GM19324 (cell line): ENCODE results near the gene GPR35.
"Not testable (repeated sequence)": the region's sequence is repeated elsewhere in the genome, so short reads cannot be mapped to it uniquely, and the experiment has no call there.

Experiments used
- ATAC-seq: cut with Tn5 transposase; IDR thresholded peaks from one replicate; pipeline ENCODE4 v1.9.1; 2021; ENCODE audit warnings: mild to moderate bottlenecking, moderate library complexity; ENCODE audit not compliant: unreplicated experiment, low FRiP score

GPR35 gene

GRCh38 chr2:240650254-240650965, 25.1 kb downstream of the GPR35 start:
- no peak for ATAC-seq

- ATAC-seq = no peak
Measured at GRCh38 chr2:240651185-240651584, 25.9 kb downstream of the GPR35 start.

DNA sequence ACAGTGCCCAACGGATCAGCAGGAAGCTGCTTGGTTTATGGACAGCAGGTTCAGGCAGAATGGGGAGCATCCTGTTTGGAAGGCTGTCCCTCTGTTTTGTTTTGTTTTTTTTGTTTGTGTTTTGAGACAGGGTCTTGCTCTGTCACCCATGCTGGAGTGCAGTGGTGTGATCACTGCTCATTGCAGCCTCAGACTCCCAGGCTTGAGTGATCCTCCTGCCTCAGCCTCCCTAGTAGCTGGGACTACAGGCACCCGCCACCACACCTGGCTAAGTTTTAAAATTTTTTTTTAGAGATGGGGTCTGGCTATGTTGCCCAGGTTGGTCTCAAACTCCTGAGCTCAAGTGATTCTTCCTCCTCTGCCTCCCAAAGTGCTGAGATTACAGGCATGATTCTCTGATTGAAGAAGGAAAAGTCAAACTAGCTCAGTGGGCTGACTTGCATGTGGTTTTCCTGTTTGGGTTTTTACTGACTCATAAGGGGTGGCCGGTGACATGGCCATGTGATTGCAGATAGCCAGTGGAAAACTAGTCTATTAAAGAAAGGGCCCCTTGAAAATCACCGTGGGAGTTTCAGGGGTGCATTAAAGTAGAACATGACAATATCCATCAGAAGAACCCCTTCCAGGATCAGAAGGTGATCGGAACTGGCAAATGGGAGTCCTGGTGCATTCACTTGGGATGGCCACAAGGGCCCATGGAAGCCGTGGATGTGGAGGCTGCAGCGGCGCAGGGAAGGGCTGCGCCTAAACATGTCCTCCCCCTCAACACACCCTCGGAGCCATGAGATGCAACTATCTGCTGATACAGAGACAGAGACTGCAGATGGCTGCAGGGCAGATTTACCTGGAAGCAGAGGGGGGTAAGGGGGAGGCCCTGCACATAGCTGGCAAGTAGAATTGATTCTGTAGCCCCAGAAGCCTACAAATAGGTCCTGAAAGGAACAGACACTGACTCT, 30.9 kb downstream of the GPR35 start:
- ATAC-seq = no peak

DNA sequence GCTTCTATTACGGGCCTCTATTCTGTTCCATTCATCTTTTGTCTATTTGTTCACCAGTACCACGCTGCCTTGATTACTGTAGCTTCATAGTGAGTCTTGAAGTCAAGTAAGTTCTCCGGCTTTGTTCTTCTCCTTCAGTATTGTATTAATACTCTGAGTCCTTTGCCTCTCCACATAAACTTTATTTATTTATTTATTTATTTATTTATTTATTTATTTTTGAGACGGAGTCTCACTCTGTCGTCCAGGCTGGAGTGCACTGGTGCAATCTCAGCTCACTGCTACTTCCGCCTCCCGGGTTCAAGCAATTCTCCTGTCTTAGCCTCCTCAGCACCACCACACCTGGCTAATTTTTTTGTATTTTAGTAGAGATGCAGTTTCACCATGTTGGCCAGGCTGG, 34.6 kb downstream of the GPR35 start:
- ATAC-seq = not testable (repeated sequence)

- ATAC-seq = no peak
Measured at GRCh38 chr2:240662681-240663080, 37.4 kb downstream of the GPR35 start.

DNA sequence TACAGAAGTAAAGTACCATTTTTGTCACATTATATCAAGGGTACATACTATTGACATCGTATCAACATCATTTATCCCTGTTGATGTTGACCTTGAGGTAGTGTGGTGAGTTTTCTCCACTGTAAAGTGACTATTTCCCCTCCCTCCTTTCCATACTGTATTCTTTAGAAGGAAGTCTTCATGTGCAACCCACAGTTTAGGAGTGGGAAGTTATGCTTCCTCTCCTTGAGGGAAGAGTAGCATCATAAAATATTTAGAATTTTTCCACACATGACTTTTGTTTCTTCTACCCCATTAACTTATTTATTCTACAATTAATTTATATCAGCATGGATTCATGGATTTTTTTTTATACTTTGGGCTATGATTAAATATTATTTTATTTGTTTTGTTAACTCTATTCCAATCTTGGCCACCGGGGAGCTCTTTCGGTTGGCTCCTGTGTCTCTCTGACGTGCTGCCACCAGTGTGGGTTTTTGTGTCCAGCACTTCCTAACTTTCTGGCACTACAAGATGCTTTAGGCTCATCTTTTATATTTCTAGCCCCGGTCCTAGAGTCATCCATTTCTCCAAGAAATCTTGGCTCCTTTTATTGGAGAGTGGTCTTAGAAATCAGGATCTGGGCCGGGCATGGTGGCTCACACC, 38.4 kb downstream of the GPR35 start:
- ATAC-seq = no peak

DNA sequence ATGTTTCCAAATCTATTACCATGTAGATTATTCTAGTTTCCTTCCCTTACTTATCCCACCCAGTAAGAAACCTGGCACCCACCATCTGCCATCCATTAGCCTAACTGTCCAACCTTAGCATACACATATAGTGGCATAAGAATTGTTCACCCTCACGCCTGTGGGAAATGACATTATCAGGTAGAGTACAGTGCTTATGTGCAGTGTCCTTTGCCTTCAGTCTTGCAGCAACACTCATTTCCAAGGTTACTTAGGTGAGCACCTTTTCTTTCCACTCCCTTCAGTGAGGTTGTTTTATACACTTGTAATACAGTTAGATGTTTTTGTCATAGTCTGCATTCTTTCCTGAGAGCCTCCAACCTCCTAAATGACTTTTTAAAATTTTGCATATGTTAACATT, 39.3 kb downstream of the GPR35 start:
- no peak for ATAC-seq

- ATAC-seq = no peak
Measured at GRCh38 chr2:240670402-240670801, 45.1 kb downstream of the GPR35 start.

GRCh38 chr2:240670950-240671349, 45.7 kb downstream of the GPR35 start:
- no peak for ATAC-seq

DNA sequence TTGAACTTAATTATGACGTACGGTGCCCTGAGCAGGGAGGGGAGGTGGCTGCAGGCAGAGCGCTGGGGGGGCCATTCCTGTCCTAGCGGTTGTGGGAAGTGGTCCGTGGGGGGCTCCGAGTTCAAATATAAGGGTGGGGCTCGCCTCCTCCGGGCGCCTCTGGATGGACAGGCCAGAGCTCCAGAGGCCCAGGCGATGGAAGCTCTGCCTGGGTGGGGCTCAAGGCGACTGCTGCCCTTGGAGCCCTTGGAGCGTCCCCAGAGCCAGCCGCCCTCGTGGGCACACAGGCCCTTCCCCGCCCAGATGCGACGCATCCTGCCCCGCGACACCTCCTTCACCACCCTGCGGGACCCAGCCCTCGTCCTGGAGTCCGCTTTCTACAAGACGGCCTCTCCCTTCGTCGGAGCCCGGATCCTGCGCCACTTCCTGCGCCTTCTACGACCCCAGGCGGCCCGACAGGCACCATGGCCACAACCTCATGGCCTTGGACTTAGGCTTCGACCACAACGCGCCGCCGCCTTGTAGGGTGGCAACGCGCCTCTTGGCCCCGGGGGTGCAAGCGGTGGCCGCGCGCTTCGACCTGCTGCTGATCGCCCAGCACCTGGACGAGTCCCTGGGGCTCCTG, 46.9 kb downstream of the GPR35 start:
- no peak for ATAC-seq

DNA sequence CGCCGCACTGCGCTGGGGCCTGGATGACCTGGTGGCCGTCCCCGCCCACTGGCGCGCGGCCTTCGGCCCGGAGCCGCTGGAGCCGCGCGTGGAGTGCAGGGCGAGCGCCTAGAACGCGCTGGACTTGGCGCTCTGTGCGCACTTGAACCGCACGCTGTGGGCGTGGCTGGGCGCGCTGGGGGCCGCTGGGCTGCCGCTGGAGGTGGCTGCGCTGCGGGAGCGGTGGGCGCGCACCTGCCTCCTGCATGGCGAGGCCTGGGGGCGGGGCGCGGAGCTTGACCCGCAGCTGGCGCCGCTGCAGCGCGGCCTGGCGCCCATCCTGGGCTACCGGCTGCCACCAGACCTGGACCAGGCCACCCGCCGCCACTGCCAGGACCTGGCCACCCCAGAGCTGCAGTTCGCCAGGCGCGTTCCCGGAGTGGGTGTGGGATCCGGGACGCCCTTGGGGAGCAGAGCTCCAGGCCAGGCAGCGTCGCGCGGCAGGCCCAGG, 47.5 kb downstream of the GPR35 start:
- no peak for ATAC-seq

GRCh38 chr2:240674461-240675184, 49.3 kb downstream of the GPR35 start:
- not testable (repeated sequence) for ATAC-seq

GRCh38 chr2:240675345-240675744, 50.1 kb downstream of the GPR35 start:
- ATAC-seq = not testable (repeated sequence)

DNA sequence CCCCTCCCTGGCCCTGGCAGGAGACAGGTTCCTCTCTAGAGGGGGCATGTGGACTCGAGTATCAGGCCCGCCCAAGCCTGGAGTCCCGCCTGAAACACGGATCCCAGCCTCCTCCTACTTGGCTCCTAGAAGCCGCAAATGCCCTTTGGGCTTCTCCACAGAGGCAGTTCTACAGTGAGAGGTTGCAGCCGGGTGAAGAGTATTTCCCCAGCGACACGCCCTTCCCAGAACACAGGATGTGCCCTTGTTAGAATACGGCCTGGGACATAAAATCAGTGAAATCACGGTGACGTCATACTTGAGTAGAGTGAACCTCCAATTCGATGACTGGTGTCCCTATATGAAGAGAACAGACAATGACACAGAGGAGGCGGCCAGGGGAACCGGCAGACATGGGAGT, 52.8 kb downstream of the GPR35 start:
- not testable (repeated sequence) for ATAC-seq

GRCh38 chr2:240678909-240679308, 53.6 kb downstream of the GPR35 start:
- ATAC-seq = not testable (repeated sequence)

GRCh38 chr2:240680185-240680584, 54.9 kb downstream of the GPR35 start:
- ATAC-seq = not testable (repeated sequence)
